CD14-positive monocyte (primary cell): Measurements from ENCODE around the gene RPS6KA2. TPM values are rescaled to one million over a fixed set of nuclear protein-coding genes. Genes with fewer than 3 reads are reported as not detected.
"Not testable (repeated sequence)": the region's sequence is repeated elsewhere in the genome, so short reads cannot be mapped to it uniquely, and the experiment has no call there.

Experiments used
- DNase-seq, 3 donors: peaks; one replicate each; pipeline ENCODE4 v3.0.0-alpha.2; 2011 to 2022
- H2AFZ ChIP-seq: 2 replicates; pipeline ENCODE4 v1.6.0; 2012; ENCODE audit warnings: mild to moderate bottlenecking, low read depth, low read length, inconsistent platforms; ENCODE audit not compliant: insufficient read depth, poor library complexity, severe bottlenecking
- H3K27ac ChIP-seq, 2 donors: 1 replicate in 1 of 2; 2 replicates in 1 of 2; pipeline ENCODE4 v1.5.1; 2012 to 2013; ENCODE audit warnings: low read length in 2 of 2, control low read depth in 1 of 2, inconsistent platforms in 1 of 2, low read depth in 1 of 2, mild to moderate bottlenecking in 1 of 2
- H3K27me3 ChIP-seq, 2 donors: one replicate each; pipeline versions ENCODE4 v1.6.0 to v1.6.1; 2011 to 2013; ENCODE audit warnings: low read length in 2 of 2; ENCODE audit not compliant: control insufficient read depth in 2 of 2, insufficient read depth in 2 of 2
- H3K36me3 ChIP-seq, 2 donors: replicated peaks in 1 of 2; 1 replicate in 1 of 2; 2 replicates in 1 of 2; pipeline versions ENCODE4 v1.5.1 to v1.6.1; 2012 to 2013; ENCODE audit warnings: low read length in 2 of 2, control low read depth in 1 of 2, inconsistent platforms in 1 of 2, mild to moderate bottlenecking in 1 of 2; ENCODE audit not compliant: insufficient read depth in 2 of 2, control insufficient read depth in 1 of 2
- H3K4me1 ChIP-seq, 2 donors: 1 replicate in 1 of 2; 2 replicates in 1 of 2; pipeline versions ENCODE4 v1.5.1 to v1.6.1; 2012 to 2013; ENCODE audit warnings: low read length in 2 of 2, control low read depth in 1 of 2, inconsistent platforms in 1 of 2, mild to moderate bottlenecking in 1 of 2, moderate library complexity in 1 of 2; ENCODE audit not compliant: insufficient read depth in 2 of 2, control insufficient read depth in 1 of 2
- H3K4me2 ChIP-seq: replicated peaks from 2 replicates; pipeline ENCODE3; 2012; ENCODE audit warnings: low read length, moderate library complexity, mild to moderate bottlenecking; ENCODE audit not compliant: poor library complexity, severe bottlenecking; ENCODE audit errors: extremely low read depth
- H3K4me3 ChIP-seq, 3 experiments: fragments of 200-600 bp in 1 of 3; sonication (generic) in 1 of 3; replicated peaks in 1 of 3; 1 replicate in 2 of 3; 2 replicates in 1 of 3; pipeline ENCODE4 v1.5.1; 2011 to 2013; ENCODE audit warnings: low read length in 3 of 3, mild to moderate bottlenecking in 3 of 3, control low read depth in 2 of 3, low read depth in 2 of 3, inconsistent platforms in 1 of 3, moderate library complexity in 1 of 3
- H3K79me2 ChIP-seq: 2 replicates; pipeline ENCODE4 v1.6.0; 2012; ENCODE audit warnings: mild to moderate bottlenecking, control low read depth, inconsistent platforms, low read length, moderate library complexity; ENCODE audit not compliant: insufficient read depth
- H3K9ac ChIP-seq: 2 replicates; pipeline ENCODE4 v1.6.0; 2017; ENCODE audit warnings: low read length, mild to moderate bottlenecking; ENCODE audit not compliant: insufficient read depth, poor library complexity, severe bottlenecking
- H3K9me3 ChIP-seq, 2 donors: replicated peaks in 1 of 2; 1 replicate in 1 of 2; 2 replicates in 1 of 2; pipeline versions ENCODE4 v1.5.1 to v1.6.1; 2012 to 2013; ENCODE audit warnings: low read length in 2 of 2, control low read depth in 1 of 2; ENCODE audit not compliant: control insufficient read depth in 1 of 2, insufficient read depth in 1 of 2
- H4K20me1 ChIP-seq: 2 replicates; pipeline ENCODE4 v1.6.0; 2012; ENCODE audit warnings: mild to moderate bottlenecking, low read length, control low read depth, moderate library complexity; ENCODE audit not compliant: insufficient read depth
- H3K27ac Mint-ChIP-seq, 7 donors: one replicate each; pipeline ENCODE4 v1.8.0; 2020; ENCODE audit warnings: mild to moderate bottlenecking in 7 of 7, mixed read lengths in 7 of 7, moderate library complexity in 6 of 7, inconsistent platforms in 2 of 7
- H3K27me3 Mint-ChIP-seq, 3 donors: one replicate each; pipeline ENCODE4 v1.8.0; 2021 to 2022; ENCODE audit warnings: low read depth in 3 of 3, mild to moderate bottlenecking in 3 of 3, mixed read lengths in 3 of 3, moderate library complexity in 3 of 3, inconsistent platforms in 1 of 3
- H3K36me3 Mint-ChIP-seq, 2 donors: one replicate each; pipeline ENCODE4 v1.8.0; 2020; ENCODE audit warnings: mixed read lengths in 2 of 2, inconsistent platforms in 1 of 2, mild to moderate bottlenecking in 1 of 2
- H3K4me1 Mint-ChIP-seq: one replicate; pipeline ENCODE4 v1.8.0; 2020; ENCODE audit warnings: mild to moderate bottlenecking, mixed read lengths
- H3K4me3 Mint-ChIP-seq, 2 donors: one replicate each; pipeline ENCODE4 v1.8.0; 2020; ENCODE audit warnings: mild to moderate bottlenecking in 2 of 2, mixed read lengths in 2 of 2, moderate library complexity in 1 of 2
- H3K9me3 Mint-ChIP-seq, 7 donors: one replicate each; pipeline ENCODE4 v1.8.0; 2020 to 2022; ENCODE audit warnings: mixed read lengths in 7 of 7, mild to moderate bottlenecking in 6 of 7, moderate library complexity in 6 of 7, inconsistent platforms in 2 of 7
- CTCF ChIP-seq: fragments of 200-600 bp; IDR thresholded peaks from one replicate; pipeline ENCODE4 v1.8.0; 2022; ENCODE audit warnings: antibody characterized with exemption, mild to moderate bottlenecking
- WGBS: methylation state at CpG from one replicate; pipeline ENCODE4 v1.1.5; 2013; ENCODE audit warnings: missing lambda C conversion rate; ENCODE audit not compliant: insufficient coverage; 5-methylcytosine and 5-hydroxymethylcytosine counted together
- intact Hi-C, 2 donors: fragments of 100-400 bp; cut with micrococcal nuclease; formaldehyde crosslinking; loops; one replicate each; pipeline versions ENCODE4 v1.15.0 to v1.15.1; 2023
- polyA plus RNA-seq, 3 donors: library from polyadenylated mRNA; depleted of rRNA in 1 of 3; unstranded in 2 of 3; stranded (reverse) in 1 of 3; fragments of 300-500 nt in 2 of 3; fragments of >200 nt in 1 of 3; fragmentation: Illumina TruSeq in 2 of 3; gene quantifications; 1 replicate in 2 of 3; 2 replicates in 1 of 3; pipeline ENCODE4 v1.2.3, GENCODE V29; 2012 to 2021

The RPS6KA2 gene
- polyA plus RNA-seq, 3 donors, result 1.4 to 3.1 (median 1.9) TPM

- Mint-ChIP-seq H3K27me3 (peaks cover 0 to 3% (median 3%) of the 10 kb centered on the region in 3 donors), H3K9me3 (peaks cover 0 to 1% (median 0%) of the 10 kb centered on the region in 7 donors), H3K4me3 (no peak overlapping the region), H3K36me3 (peaks cover 0 to 5% of the 10 kb centered on the region in 2 donors), H3K27ac (peak overlapping the region in 1 of 7 donors; percentile 20), H3K4me1 (no peaks in the 10 kb centered on the region)
- no peak for DNase-seq
- Histone ChIP-seq H3K4me1 (no peaks in the 10 kb centered on the region), H4K20me1 (no peaks in the 10 kb centered on the region), H3K4me3 (no peak overlapping the region), H3K9me3 (no peaks in the 10 kb centered on the region), H3K9ac (no peak overlapping the region), H2AFZ (no peak overlapping the region), H3K4me2 (no peak overlapping the region), H3K27me3 (no peaks in the 10 kb centered on the region), H3K79me2 (no peaks in the 10 kb centered on the region), H3K27ac (no peak overlapping the region), H3K36me3 (no peaks in the 10 kb centered on the region)
- 98% methylated on average over 20 of the region's 26 CpGs for WGBS
- intact Hi-C loops, result no loop called here
- no peak for TF ChIP-seq CTCF
Measured at GRCh38 chr6:166530211-166531095, 96.6 kb downstream of the RPS6KA2 start.

GRCh38 chr6:166529586-166529985 is 97.5 kb downstream of the RPS6KA2 start:
- Histone ChIP-seq H2AFZ (no peak overlapping the region), H3K9ac (no peak overlapping the region), H3K27ac (no peak overlapping the region), H3K4me2 (no peak overlapping the region), H3K4me1 (no peaks in the 10 kb centered on the region), H4K20me1 (no peaks in the 10 kb centered on the region), H3K36me3 (no peaks in the 10 kb centered on the region), H3K27me3 (no peaks in the 10 kb centered on the region), H3K9me3 (no peaks in the 10 kb centered on the region), H3K4me3 (no peak overlapping the region), H3K79me2 (no peaks in the 10 kb centered on the region)
- intact Hi-C loops, result no loop called here
- Mint-ChIP-seq H3K27me3 (peaks cover 0 to 3% (median 3%) of the 10 kb centered on the region in 3 donors), H3K4me1 (no peaks in the 10 kb centered on the region), H3K36me3 (peaks cover 0 to 5% of the 10 kb centered on the region in 2 donors), H3K4me3 (no peak overlapping the region), H3K9me3 (peaks cover 0 to 1% (median 0%) of the 10 kb centered on the region in 7 donors), H3K27ac (no peak overlapping the region)
- no peak for TF ChIP-seq CTCF
- 100% methylated on average over 1 of the region's 4 CpGs for WGBS
- DNase-seq, result no peak

DNA sequence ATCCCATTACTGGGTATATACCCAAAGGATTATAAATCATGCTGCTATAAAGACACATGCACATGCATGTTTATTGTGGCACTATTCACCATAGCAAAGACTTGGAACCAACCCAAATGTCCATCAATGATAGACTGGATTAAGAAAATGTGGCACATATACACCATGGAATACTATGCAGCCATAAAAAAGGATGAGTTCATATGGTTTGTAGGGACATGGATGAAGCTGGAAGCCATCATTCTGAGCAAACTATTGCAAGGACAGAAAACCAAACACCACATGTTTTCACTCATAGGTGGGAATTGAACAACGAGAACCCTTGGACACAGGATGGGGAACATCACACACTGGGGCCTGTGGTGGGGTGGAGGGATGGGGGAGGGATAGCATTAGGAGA is 98.0 kb downstream of the RPS6KA2 start:
- H3K4me1 Mint-ChIP-seq, H3K4me1 ChIP-seq, H3K27ac Mint-ChIP-seq, H3K79me2 ChIP-seq, H3K27me3 Mint-ChIP-seq, H2AFZ ChIP-seq, H3K9me3 Mint-ChIP-seq, H3K36me3 Mint-ChIP-seq, DNase-seq, H3K27ac ChIP-seq, H3K4me3 Mint-ChIP-seq, H3K27me3 ChIP-seq, H3K9me3 ChIP-seq, H3K36me3 ChIP-seq, H3K9ac ChIP-seq, H3K4me3 ChIP-seq, H3K4me2 ChIP-seq, H4K20me1 ChIP-seq, intact Hi-C loops: not testable (repeated sequence)
- no CpG with 5 or more reads among the region's 1 CpG for whole genome bisulfite sequencing
